ENCODE results near the gene SPTBN4. TPM values are rescaled to one million over a fixed set of nuclear protein-coding genes. Genes with fewer than 3 reads are reported as not detected.
A peak's percentile ranks its signal among the peaks of the same experiment; 100 is the strongest.

SPTBN4 gene
- total RNA-seq, 5 donors from 2014 or later (not counting 1 experiment from before 2014, with no cell fraction given): 0.37 to 1.2 (median 0.66) TPM

GRCh38 chr19:40444000-40444824 is 22.6 kb upstream of the SPTBN4 start, which contains the start of gene SERTAD3:
TSS of gene SERTAD3 (minus strand) at chr19:40444335. CDS start at chr19:40442080, 2,255 bp downstream.
- peaks cover 9 to 21% of the 10 kb centered on the region in 2 donors for H3K36me3 ChIP-seq (ENCODE audit: control insufficient read depth in 2 of 2, extremely low read depth in 1 of 2, insufficient read depth in 1 of 2, low read length in 1 of 2)
- DNase-seq (peak; percentile 92 to 98 (median 96)), ATAC-seq (replicated peaks in 1 of 4) (peak; percentile 73 to 80 (median 76))
- H3K36me3 Mint-ChIP-seq: peaks cover 7% of the 10 kb centered on the region
- peaks cover 18 to 21% (median 18%) of the 10 kb centered on the region in 3 donors for H3K4me1 Mint-ChIP-seq
- H3K27me3 ChIP-seq (replicated peaks in 1 of 2; ENCODE audit: control insufficient read depth in 2 of 2, extremely low read depth in 1 of 2, insufficient read depth in 2 of 2, low read length in 1 of 2): no peaks in the 10 kb centered on the region
- H3K9me3 ChIP-seq: no peaks in the 10 kb centered on the region
- H3K4me3 Mint-ChIP-seq: peak within 1 kb of the TSS; percentile 98 to 100 (median 100)
- H3K9me3 Mint-ChIP-seq: no peaks in the 10 kb centered on the region
- CTCF ChIA-PET: interaction anchor here in 1 of 2 donors (1.2 to 1.9 kb wide), 3 partner anchors 20 to 139 kb away, joined by 3 to 9 read pairs (median 4); no protein-coding TSS in a partner anchor
- POLR2A ChIA-PET: interaction anchor here (0.7 to 1.9 kb wide), 3 partner anchors 18 to 22 kb away, joined by 6 to 10 read pairs (median 9); partner anchors contain the start of genes BLVRB (in 1 of the 2), SERTAD1 (in 1 of the 2) and SPTBN4 (in 1 of the 2)
- peak within 1 kb of the TSS; percentile 91 to 100 for H3K4me3 ChIP-seq (ENCODE audit: control insufficient read depth in 1 of 2, extremely low read depth in 1 of 2, low read length in 1 of 2)
- 0% methylated on average over 63 of the region's 72 CpGs for WGBS (ENCODE audit: insufficient coverage)
- peaks cover 6 to 18% of the 10 kb centered on the region in 2 experiments for H3K4me1 ChIP-seq (ENCODE audit: control insufficient read depth in 1 of 2, extremely low read depth in 1 of 2, insufficient read depth in 2 of 2, low read length in 2 of 2)
- H3K27me3 Mint-ChIP-seq: no peaks in the 10 kb centered on the region
- peak within 1 kb of the TSS; percentile 97 to 99 for H3K27ac Mint-ChIP-seq
- H3K27ac ChIP-seq (ENCODE audit: low read length): peak within 1 kb of the TSS; percentile 77

DNA sequence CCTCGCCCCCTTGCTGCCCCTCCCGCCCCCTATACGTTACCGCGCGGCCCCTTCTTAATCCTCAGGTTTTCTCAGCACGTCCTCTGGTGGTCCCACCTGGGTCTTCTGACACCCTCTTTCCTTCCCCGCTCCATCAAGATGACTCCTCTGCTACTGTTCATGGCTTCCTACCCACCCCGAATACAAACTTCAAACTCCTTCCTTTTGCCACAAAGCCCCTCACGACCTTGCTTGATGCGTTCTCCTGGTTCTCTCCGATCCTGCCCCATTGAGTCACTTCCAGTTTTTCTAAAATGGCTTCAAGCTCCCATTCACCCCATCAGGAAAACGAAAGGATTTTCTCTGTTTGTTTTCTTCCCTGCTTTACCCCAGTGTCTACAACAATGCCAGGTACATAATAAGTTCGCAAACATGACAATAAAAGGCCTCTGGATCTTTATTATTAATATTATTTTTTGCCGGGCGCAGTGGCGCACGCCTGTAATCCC is 21.9 kb upstream of the SPTBN4 start:
- H3K27me3 ChIP-seq (replicated peaks in 1 of 2; ENCODE audit: control insufficient read depth in 2 of 2, extremely low read depth in 1 of 2, insufficient read depth in 2 of 2, low read length in 1 of 2): no peaks in the 10 kb centered on the region
- H3K27ac ChIP-seq (ENCODE audit: low read length): peak overlapping the region; percentile 49
- Mint-ChIP-seq H3K4me1 (peaks cover 17 to 18% (median 18%) of the 10 kb centered on the region in 3 donors), H3K4me3 (peak overlapping the region; percentile 98 to 100 (median 100)), H3K36me3 (peaks cover 10% of the 10 kb centered on the region), H3K9me3 (no peaks in the 10 kb centered on the region), H3K27ac (peak overlapping the region; percentile 72 to 82), H3K27me3 (no peaks in the 10 kb centered on the region)
- peaks cover 6 to 18% of the 10 kb centered on the region in 2 experiments for H3K4me1 ChIP-seq (ENCODE audit: control insufficient read depth in 1 of 2, extremely low read depth in 1 of 2, insufficient read depth in 2 of 2, low read length in 2 of 2)
- no peaks in the 10 kb centered on the region for H3K9me3 ChIP-seq
- CTCF ChIA-PET: interaction anchor here in 1 of 2 donors (1.2 to 1.9 kb wide), 2 partner anchors 19 to 140 kb away, joined by 3 to 4 read pairs; no protein-coding TSS in a partner anchor
- 24% methylated on average over 16 of the region's 18 CpGs for WGBS (ENCODE audit: insufficient coverage)
- H3K4me3 ChIP-seq (ENCODE audit: control insufficient read depth in 1 of 2, extremely low read depth in 1 of 2, low read length in 1 of 2): peak overlapping the region; percentile 91 to 100
- DNase-seq (no peak), ATAC-seq (replicated peaks in 1 of 4) (no peak)
- POLR2A ChIA-PET: no interaction called here
- H3K36me3 ChIP-seq (ENCODE audit: control insufficient read depth in 2 of 2, extremely low read depth in 1 of 2, insufficient read depth in 1 of 2, low read length in 1 of 2): peaks cover 9 to 21% of the 10 kb centered on the region in 2 donors

DNA sequence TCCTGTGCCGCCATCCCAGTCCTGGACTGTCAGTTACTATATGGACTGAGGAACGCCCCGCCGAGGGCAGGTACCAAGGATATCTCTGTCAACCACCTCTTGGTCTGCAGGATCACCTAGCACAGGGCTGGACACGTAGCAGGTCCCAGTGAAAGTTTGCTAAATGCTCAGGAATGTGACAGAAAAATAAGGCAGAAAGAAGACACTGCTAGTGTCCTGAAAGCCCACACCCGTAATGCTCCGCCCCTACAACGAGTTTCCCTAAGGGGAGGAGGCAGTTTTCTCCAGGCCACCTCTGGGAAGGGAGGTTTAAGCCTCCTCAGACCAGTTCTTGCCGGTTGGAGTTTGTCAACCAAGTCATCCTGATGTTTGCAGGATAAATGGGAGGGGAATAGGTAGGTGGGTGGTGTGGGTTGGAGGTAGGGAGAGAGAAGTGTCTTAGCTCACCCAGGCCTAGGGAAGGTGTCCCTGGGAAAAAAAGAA is 21.0 kb upstream of the SPTBN4 start:
- CTCF ChIA-PET: no interaction called here
- H3K27ac Mint-ChIP-seq: no peak overlapping the region
- DNase-seq (no peak), ATAC-seq (replicated peaks in 1 of 4) (no peak)
- peaks cover 17 to 18% (median 18%) of the 10 kb centered on the region in 3 donors for H3K4me1 Mint-ChIP-seq
- Histone ChIP-seq H3K36me3 (ENCODE audit: control insufficient read depth in 2 of 2, extremely low read depth in 1 of 2, insufficient read depth in 1 of 2, low read length in 1 of 2) (peaks cover 8 to 14% of the 10 kb centered on the region in 2 donors), H3K4me3 (ENCODE audit: control insufficient read depth in 1 of 2, extremely low read depth in 1 of 2, low read length in 1 of 2) (no peak overlapping the region), H3K27ac (ENCODE audit: low read length) (no peak overlapping the region), H3K27me3 (replicated peaks in 1 of 2; ENCODE audit: control insufficient read depth in 2 of 2, extremely low read depth in 1 of 2, insufficient read depth in 2 of 2, low read length in 1 of 2) (no peaks in the 10 kb centered on the region), H3K9me3 (no peaks in the 10 kb centered on the region), H3K4me1 (ENCODE audit: control insufficient read depth in 1 of 2, extremely low read depth in 1 of 2, insufficient read depth in 2 of 2, low read length in 2 of 2) (peaks cover 6 to 18% of the 10 kb centered on the region in 2 experiments)
- POLR2A ChIA-PET: no interaction called here
- no peaks in the 10 kb centered on the region for H3K27me3 Mint-ChIP-seq
- 88% methylated on average over 8 of the region's 9 CpGs for WGBS (ENCODE audit: insufficient coverage)
- H3K9me3 Mint-ChIP-seq: no peaks in the 10 kb centered on the region
- peak overlapping the region; percentile 28 to 98 (median 51) for H3K4me3 Mint-ChIP-seq
- peaks cover 10% of the 10 kb centered on the region for H3K36me3 Mint-ChIP-seq

GRCh38 chr19:40446263-40446784 is 20.5 kb upstream of the SPTBN4 start:
- 96% methylated on average over 8 of the region's 8 CpGs for WGBS (ENCODE audit: insufficient coverage)
- H3K36me3 Mint-ChIP-seq: peaks cover 6% of the 10 kb centered on the region
- H3K27me3 ChIP-seq (replicated peaks in 1 of 2; ENCODE audit: control insufficient read depth in 2 of 2, extremely low read depth in 1 of 2, insufficient read depth in 2 of 2, low read length in 1 of 2): no peaks in the 10 kb centered on the region
- no peaks in the 10 kb centered on the region for H3K9me3 ChIP-seq
- H3K4me1 Mint-ChIP-seq: peaks cover 15 to 18% (median 17%) of the 10 kb centered on the region in 3 donors
- ChIA-PET CTCF (no interaction called here), POLR2A (no interaction called here)
- peaks cover 6 to 18% of the 10 kb centered on the region in 2 experiments for H3K4me1 ChIP-seq (ENCODE audit: control insufficient read depth in 1 of 2, extremely low read depth in 1 of 2, insufficient read depth in 2 of 2, low read length in 2 of 2)
- H3K27ac Mint-ChIP-seq: peak overlapping the region in 1 of 2 donors; percentile 36
- peak overlapping the region in 2 of 3 donors; percentile 28 to 51 for H3K4me3 Mint-ChIP-seq
- DNase-seq: no peak
- H3K27ac ChIP-seq (ENCODE audit: low read length): no peak overlapping the region
- H3K27me3 Mint-ChIP-seq: no peaks in the 10 kb centered on the region
- no peak overlapping the region for H3K4me3 ChIP-seq (ENCODE audit: control insufficient read depth in 1 of 2, extremely low read depth in 1 of 2, low read length in 1 of 2)
- no peaks in the 10 kb centered on the region for H3K9me3 Mint-ChIP-seq
- ATAC-seq (replicated peaks in 1 of 4): no peak
- peaks cover 3 to 9% of the 10 kb centered on the region in 2 donors for H3K36me3 ChIP-seq (ENCODE audit: control insufficient read depth in 2 of 2, extremely low read depth in 1 of 2, insufficient read depth in 1 of 2, low read length in 1 of 2)

- ChIA-PET POLR2A (no interaction called here), CTCF (no interaction called here)
- H3K4me3 ChIP-seq (ENCODE audit: control insufficient read depth in 1 of 2, extremely low read depth in 1 of 2, low read length in 1 of 2): no peak overlapping the region
- 80% methylated on average over 1 of the region's 4 CpGs for WGBS (ENCODE audit: insufficient coverage)
- H3K36me3 ChIP-seq (ENCODE audit: control insufficient read depth in 2 of 2, extremely low read depth in 1 of 2, insufficient read depth in 1 of 2, low read length in 1 of 2): peaks cover 0 to 3% of the 10 kb centered on the region in 2 donors
- DNase-seq: no peak
- no peak overlapping the region for H3K4me3 Mint-ChIP-seq
- no peak overlapping the region for H3K27ac Mint-ChIP-seq
- H3K27me3 Mint-ChIP-seq: no peaks in the 10 kb centered on the region
- ATAC-seq (replicated peaks in 1 of 4): no peak
- H3K4me1 ChIP-seq (ENCODE audit: control insufficient read depth in 1 of 2, extremely low read depth in 1 of 2, insufficient read depth in 2 of 2, low read length in 2 of 2): peaks cover 0 to 4% of the 10 kb centered on the region in 2 experiments
- no peaks in the 10 kb centered on the region for H3K9me3 ChIP-seq
- no peak overlapping the region for H3K27ac ChIP-seq (ENCODE audit: low read length)
- no peaks in the 10 kb centered on the region for H3K27me3 ChIP-seq (replicated peaks in 1 of 2; ENCODE audit: control insufficient read depth in 2 of 2, extremely low read depth in 1 of 2, insufficient read depth in 2 of 2, low read length in 1 of 2)
- H3K36me3 Mint-ChIP-seq: peaks cover 3% of the 10 kb centered on the region
- no peaks in the 10 kb centered on the region for H3K9me3 Mint-ChIP-seq
- peaks cover 4 to 7% (median 6%) of the 10 kb centered on the region in 3 donors for H3K4me1 Mint-ChIP-seq
Measured at GRCh38 chr19:40449506-40449905, 17.3 kb upstream of the SPTBN4 start.

GRCh38 chr19:40450664-40451063 is 16.1 kb upstream of the SPTBN4 start:
- H3K36me3 Mint-ChIP-seq: peaks cover 3% of the 10 kb centered on the region
- CTCF ChIA-PET: interaction anchor here in 1 of 2 donors (0.6 kb wide), 1 partner anchor 644 kb away, joined by 3 read pairs; no protein-coding TSS in a partner anchor

More at GRCh38 chr19:40450664-40451063, 16.1 kb upstream of the SPTBN4 start:
- ATAC-seq (replicated peaks in 1 of 4) (no peak), DNase-seq (no peak)
- H3K27me3 Mint-ChIP-seq: no peaks in the 10 kb centered on the region
- no peak overlapping the region for H3K27ac Mint-ChIP-seq
- no peak overlapping the region for H3K4me3 ChIP-seq (ENCODE audit: control insufficient read depth in 1 of 2, extremely low read depth in 1 of 2, low read length in 1 of 2)
- no peak overlapping the region for H3K4me3 Mint-ChIP-seq
- no peaks in the 10 kb centered on the region for H3K9me3 Mint-ChIP-seq
- no peaks in the 10 kb centered on the region for H3K9me3 ChIP-seq
- H3K36me3 ChIP-seq (ENCODE audit: control insufficient read depth in 2 of 2, extremely low read depth in 1 of 2, insufficient read depth in 1 of 2, low read length in 1 of 2): peaks cover 0 to 3% of the 10 kb centered on the region in 2 donors
- WGBS (ENCODE audit: insufficient coverage): 100% methylated on average over 2 of the region's 4 CpGs
- no peak overlapping the region for H3K27ac ChIP-seq (ENCODE audit: low read length)
- no peaks in the 10 kb centered on the region for H3K27me3 ChIP-seq (replicated peaks in 1 of 2; ENCODE audit: control insufficient read depth in 2 of 2, extremely low read depth in 1 of 2, insufficient read depth in 2 of 2, low read length in 1 of 2)
- POLR2A ChIA-PET: no interaction called here
- H3K4me1 ChIP-seq (ENCODE audit: control insufficient read depth in 1 of 2, extremely low read depth in 1 of 2, insufficient read depth in 2 of 2, low read length in 2 of 2): no peaks in the 10 kb centered on the region
- H3K4me1 Mint-ChIP-seq: no peaks in the 10 kb centered on the region

Measured in T-cell (primary cell).